NCI-H2196 (cell line): ENCODE measurements around the gene SLC29A1.

Source experiments
- DNase-seq: peaks from one replicate; lab custom pipeline; 2025; ENCODE audit not compliant: unreplicated experiment; lab: John Stamatoyannopoulos, UW

SLC29A1 gene

GRCh38 chr6:44251576-44252524 lies 28.5 kb downstream of the SLC29A1 start:
- DNase-seq: no peak

GRCh38 chr6:44253307-44254101 lies 30.1 kb downstream of the SLC29A1 start:
- DNase-seq: peak; percentile 42

DNA sequence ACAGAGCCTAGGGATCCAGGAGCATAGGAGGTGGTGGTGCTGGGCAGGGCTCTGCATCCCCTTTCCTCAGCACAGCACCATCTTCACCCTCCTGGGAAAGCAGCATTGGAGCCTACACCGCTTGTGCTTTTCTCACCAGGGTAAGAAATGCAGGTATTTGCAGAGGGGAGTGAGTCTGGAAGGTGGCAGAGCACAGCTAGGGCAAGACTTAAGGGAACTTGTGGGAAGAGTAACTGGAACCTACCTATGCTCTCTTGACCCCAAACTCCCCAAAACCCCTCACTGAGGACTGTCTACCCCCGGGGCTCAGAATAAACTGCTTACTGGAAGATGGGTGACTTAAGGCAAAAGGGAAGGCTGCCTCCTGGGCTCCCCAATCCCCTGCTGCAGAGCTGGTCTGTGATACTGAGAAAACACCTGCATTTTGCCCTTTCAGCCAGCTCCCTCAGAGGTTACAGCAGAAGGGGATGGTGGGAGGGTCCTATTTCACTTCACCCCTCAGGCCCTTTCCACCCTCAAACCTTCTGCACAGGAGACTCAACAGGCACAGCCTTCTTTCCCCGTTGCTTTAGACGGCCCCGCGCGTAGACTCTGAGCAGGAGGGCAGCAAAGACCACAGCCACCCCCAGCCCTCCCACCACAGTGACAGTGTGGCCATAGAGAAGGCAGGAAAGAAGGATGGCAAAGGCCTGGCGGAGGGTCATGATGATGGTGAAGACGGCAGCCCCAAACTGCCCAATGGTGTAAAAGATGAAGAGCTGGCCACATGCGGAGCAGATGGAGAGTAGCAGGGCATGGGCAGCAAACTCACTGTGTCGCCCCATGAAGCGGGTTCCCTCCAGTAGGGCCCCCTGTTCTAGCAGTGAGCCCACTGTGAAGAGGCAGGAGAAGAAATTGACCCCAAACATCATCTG lies 31.1 kb downstream of the SLC29A1 start:
- no peak for DNase-seq

GRCh38 chr6:44255105-44255808 lies 31.9 kb downstream of the SLC29A1 start:
- no peak for DNase-seq

GRCh38 chr6:44255871-44256774 lies 32.7 kb downstream of the SLC29A1 start:
- DNase-seq: no peak

- DNase-seq: no peak
Observed at GRCh38 chr6:44256775-44257024, 33.3 kb downstream of the SLC29A1 start.

GRCh38 chr6:44257025-44257752 lies 33.8 kb downstream of the SLC29A1 start, which contains the start of gene SLC35B2:
SLC35B2 (minus strand) TSS chr6:44257528; CDS start chr6:44257410, 118 bp downstream.
- DNase-seq: peak; percentile 88

DNA sequence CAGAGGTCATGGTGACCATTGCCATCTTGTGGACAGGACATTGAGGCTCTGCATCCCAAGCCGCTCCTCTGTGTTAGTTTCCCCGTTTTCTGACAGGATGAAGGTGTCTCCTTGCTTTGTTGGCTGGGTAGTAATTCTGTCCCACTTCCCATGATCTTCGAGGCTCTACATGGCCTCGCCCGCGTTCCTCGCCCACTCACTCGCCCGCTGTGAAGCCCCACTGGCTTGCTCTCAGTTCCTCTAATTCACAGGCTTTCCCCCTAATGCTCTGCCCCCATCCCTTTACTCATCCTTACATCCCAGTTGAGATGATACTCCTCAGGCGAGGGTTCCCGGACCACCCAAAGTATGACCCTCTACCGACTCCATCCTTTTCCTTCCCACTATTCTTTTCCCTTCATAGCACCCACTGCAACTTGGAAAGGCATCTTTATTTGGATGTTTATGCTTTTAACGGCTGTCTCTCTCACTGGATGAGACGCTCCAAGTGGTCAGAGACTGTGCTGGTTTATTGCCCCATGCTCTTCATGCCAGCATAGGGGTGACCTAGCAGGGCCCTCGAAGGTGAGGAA lies 34.4 kb downstream of the SLC29A1 start:
- no peak for DNase-seq

- DNase-seq: no peak
Observed at GRCh38 chr6:44258325-44258863, 35.0 kb downstream of the SLC29A1 start.

- DNase-seq: no peak
Observed at GRCh38 chr6:44258921-44259320, 35.5 kb downstream of the SLC29A1 start.

GRCh38 chr6:44260011-44260410 lies 36.6 kb downstream of the SLC29A1 start:
- DNase-seq: no peak

- DNase-seq: no peak
Observed at GRCh38 chr6:44260451-44261297, 37.3 kb downstream of the SLC29A1 start.

DNA sequence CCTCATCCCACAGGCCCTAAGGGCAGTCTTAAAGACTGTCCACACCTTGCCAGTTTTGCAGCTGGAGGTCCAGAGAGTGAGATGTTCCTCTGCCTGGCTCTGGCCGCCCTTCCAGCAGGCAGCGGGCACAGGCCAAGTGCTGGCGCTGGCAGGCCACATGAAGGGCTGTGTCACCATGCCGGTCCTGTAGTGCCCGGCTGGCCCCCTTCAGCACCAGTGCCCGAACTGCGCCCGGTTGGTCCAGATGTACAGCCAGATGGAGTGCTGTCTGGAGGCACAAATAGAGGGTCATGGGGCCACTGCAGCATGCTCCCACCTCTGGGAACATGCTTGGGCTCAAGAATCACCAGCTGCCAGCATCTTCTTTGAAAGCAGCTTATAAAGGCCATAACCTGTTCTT lies 38.2 kb downstream of the SLC29A1 start:
- no peak for DNase-seq

DNA sequence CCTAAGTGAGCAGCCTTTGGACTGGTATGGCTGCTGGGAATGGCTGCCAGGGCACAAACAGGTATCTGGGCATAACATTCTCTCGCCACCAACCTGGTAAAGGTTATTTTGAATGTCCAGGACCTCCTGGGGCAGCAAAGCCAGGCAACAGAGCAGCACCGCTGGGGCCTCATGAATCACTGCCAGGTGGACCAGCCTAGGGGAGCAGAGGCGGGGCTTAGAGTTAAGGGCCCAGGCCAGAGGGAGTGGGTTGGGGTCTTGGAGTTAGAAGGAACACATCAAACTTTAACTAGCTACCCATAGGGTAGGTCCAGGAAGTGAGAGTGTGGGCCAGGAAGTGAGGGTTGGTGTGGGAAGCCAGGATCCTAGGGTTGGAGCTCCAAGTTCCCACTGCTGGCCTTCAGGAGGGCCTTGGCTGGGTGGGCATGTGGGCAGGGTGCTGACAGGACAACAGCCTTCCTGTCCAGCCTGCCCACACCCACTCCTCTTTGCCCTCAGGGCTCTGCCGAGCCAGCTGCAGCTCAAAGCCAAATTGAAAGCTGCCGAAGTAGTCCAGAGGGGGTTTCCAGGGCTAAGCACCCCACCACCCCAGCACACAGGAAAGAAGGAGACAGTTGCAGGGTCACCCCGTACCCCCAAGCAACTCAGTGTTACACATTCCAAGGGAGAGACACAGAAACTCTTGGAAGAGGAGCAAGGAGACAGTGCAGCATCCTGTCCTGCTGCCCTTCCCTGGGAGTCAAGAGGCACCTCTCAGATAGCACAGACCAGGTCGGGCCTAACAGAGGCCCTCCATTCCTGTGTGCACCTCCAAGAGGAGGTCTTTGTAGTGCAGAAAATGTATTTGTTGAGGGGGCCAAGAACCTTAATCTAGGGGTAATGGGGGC lies 39.3 kb downstream of the SLC29A1 start:
- no peak for DNase-seq

- DNase-seq: no peak
Observed at GRCh38 chr6:44263354-44264100, 40.1 kb downstream of the SLC29A1 start.
